CD4-positive, alpha-beta T cell treated with Interleukin-15 for 4 hours (primary cell): Measurements from ENCODE around the gene TANGO6.
"Not testable (repeated sequence)": the region's sequence is repeated elsewhere in the genome, so short reads cannot be mapped to it uniquely, and the experiment has no call there.

Experiments
- DNase-seq: peaks from one replicate; pipeline ENCODE4 v3.0.0-alpha.2; 2020; ENCODE audit warnings: low spot score

Gene TANGO6

DNA sequence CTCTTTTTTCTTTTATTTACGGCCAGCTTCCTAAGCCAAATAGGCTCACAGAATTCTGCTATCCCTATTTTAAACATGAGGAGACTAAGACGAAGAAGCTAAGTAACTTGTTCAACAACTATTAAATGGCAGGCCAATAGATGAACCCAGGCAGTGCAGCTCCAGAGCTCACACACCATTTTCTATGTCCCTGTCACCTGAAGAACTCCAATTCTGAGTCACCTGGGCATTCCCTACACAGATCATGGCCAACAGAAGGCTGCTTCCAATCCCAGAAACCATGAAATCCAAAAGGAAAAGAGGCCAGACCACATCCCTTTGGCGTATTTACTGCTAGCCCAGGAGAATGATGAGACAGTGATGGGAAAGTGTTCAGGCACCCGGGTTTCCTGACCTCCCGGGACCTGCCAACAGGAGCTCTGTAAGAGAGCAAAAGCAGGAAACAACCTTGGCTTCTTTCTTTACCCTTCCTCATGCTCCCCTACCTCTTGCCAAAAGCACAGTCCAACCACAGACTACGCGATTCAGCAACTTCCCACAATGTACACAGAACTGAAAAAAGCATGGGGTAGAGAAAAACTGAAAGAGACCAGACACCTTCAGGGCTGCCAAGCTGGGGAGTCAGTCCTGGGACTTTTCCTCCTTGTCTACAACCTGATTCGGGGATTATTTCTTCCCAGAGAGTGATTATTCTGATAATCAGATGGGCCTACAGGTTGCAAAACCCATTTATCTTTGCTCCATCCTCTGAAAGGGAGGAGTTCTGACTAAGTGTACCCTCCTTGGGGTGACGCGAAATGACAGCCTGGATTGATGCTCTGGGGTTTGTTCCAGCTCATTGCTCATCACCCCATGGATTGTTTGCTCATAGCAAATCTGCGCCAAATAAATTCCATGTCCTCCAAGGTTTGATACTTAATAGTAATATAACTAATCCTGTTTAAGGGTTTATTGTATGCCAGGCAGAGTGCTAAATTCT is 214.4 kb downstream of the TANGO6 start:
- DNase-seq, result no peak

DNA sequence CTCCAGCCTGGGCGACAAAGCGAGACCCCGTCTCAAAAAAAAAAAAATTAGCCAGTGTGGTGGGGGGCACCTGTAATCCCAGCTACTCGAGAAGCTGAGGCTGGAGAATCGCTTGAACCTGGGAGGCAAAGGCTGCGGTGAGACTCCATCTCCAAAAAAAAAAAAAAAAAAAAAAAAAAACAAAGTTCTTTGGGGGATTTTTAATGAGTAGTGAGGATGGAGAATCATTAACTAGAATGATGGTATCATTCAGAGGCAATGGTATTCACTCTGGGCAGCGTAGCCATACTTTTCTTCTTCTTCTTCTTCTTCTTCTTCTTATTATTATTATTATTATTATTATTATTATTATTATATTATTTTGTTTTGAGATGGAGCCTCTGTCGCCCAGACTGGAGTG is 220.2 kb downstream of the TANGO6 start:
- not testable (repeated sequence) for DNase-seq

DNA sequence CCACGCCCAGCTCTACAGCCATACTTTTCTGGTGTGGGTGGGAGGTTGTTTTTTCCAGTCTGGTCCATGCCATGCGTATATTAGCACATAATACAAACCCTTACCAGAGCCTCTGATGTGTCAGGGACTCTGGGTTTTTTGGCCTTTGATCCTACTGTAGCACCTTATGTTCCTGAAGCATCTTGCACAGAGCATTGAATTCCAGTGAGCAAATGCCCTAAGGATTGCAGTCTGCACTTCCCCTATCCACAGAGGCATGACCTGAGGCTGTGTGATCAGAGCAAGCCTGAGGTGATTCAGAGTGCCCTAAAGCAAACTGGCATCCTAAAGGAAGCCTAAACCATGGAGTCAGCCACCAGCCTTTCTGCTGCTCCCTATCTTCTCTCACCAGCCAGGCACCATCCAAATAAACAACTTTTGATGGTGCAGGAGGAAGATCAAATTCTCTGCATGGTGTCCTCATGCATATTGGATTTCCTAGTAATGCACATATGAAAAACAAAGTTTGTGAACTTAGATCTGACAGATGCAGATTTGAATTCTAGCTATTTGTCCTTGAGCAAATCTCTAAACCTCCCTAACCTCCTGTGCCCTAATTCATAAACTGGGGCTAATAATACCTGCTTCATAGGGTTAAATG is 220.9 kb downstream of the TANGO6 start:
- no peak for DNase-seq

DNA sequence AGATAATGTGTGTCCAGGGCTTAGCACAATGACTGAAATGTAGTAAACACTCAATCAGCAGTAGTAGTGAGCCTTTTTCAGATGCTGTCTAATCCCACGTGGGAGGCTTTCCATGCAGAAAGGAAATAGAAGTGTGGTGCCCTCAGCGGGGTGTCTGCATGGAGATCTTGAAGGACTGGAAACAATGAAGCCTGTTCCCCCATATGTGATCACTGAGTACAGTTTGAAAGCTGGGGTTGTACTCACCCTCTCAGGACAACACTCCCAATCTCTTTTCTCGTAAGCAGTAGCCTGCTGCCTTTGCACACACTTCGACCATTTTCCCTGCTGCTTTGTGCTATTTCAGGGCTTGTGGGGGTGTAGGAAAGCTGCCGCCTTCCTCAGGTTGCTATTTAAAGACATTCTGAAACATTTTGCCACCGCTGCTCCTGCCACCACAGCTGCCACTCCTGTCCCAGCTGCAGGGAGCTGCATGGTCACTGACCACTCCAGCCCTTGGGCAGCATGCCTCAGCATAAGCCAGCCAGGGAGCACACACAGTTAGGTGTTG is 221.5 kb downstream of the TANGO6 start:
- DNase-seq, result no peak

DNA sequence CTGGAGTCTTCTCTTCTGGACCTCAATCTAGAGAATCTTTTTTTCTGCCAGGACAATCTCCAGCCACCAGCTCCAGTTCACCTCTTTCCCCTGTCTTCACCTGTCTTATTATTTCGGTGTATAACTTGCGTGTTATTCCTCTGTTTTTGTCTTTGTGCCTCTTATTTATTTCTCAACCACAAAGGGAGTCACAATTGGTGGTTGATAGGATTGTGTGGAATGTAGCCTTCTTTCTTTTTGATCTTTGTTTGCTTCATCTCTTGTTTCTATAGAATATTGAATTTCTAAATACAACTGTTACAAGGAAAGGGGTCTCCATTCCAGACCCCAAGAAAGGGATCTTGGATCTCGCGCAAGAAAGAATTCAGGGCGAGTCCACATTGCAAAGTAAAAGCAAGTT is 226.2 kb downstream of the TANGO6 start:
- DNase-seq, result no peak

DNA sequence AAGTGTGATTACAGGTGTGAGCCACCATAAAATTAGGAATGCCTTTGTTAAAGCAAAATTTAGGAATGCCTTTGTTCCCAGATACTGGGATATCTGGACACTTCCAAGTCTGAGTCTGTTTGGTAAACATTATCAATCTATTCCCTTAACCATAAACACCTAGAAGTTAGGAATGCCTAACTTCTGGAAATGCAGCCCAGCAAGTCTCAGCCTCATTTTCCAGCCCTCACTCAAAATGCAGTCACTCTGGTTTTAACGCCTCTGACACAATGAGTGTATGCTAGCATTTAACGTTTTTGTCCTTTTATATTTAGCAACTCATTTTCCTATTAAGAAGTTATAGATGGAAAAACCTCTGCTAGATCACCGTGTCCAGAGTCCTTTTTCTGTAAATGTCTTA is 227.7 kb downstream of the TANGO6 start:
- no peak for DNase-seq

DNA sequence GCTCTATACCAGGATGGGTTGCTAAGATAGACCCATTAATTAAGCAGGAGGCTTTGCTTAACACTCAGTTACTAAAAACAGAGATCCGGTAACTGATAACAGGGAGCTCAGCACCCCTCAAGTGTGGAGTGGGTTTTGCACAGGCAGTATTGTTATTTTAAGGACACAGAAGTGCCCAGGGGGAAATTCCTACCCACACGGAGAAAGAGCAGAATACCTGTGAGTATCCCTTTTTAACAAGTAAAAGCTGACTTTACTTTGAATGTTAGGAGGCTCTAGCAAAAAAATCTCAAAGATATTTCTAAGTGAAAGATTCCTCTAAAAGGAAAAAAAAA is 229.3 kb downstream of the TANGO6 start:
- DNase-seq, result no peak

DNA sequence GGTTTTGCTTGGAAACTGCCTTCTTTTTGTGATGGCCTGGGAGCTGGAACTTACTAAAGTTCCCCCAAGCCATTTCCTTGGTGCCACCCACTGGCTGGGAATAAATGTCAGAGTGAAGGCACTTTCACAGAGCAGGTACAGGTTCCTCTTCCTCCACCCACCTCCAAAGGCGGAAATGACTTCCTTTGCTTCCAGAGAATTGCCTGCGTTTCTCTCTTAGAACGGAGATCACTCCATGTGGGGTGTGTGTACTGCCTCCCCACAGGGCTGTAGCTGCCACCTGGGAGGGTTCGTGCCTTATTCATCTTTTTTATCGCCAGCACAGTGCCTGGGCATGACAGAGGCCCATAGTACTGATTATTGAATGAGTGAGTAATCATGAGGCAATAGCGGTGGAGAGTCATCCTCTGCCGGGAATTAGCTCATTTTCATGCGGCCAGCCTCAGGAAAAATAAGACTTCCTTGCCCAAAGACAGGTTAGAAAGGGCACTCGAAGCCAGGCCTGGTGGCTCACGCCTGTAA is 229.9 kb downstream of the TANGO6 start:
- DNase-seq, result no peak

DNA sequence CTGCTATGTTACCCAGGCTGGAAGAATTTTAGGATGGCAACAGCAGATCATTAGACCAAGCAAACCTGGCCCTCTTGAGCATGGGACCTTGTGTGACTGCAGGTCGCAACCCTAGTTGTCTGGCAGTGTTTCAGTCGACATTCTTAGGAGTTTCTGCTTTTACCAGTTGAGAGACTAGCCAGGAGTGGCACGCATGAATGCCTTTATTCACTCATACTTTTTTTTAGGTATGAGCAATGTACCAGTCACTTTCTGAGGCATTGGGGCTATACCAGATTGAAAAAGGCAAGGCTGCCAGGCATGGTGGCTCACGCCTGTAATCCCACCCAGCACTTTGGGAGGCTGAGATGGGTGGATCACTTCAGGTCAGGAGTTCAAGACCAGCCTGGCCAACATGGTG is 233.9 kb downstream of the TANGO6 start:
- DNase-seq, result no peak

DNA sequence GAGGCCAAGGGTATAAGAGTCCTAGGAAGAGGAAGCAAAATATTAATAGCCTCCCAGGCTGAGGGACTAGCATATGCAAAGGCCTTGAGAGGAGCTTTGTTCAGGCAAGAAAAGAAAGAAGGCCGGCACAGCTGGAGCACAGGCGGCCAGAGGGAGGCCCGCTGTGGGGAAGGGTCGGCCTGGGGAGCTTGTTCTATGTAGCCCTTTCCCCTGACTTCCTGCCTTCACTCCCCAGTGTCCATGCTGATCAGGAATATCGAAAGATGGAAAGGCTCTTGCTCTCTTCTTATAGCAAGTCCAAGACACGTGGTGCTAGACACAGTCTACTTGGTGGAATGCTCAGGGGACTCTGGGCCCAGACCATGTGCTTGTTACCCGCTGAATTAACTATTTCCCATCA is 234.7 kb downstream of the TANGO6 start:
- no peak for DNase-seq

DNA sequence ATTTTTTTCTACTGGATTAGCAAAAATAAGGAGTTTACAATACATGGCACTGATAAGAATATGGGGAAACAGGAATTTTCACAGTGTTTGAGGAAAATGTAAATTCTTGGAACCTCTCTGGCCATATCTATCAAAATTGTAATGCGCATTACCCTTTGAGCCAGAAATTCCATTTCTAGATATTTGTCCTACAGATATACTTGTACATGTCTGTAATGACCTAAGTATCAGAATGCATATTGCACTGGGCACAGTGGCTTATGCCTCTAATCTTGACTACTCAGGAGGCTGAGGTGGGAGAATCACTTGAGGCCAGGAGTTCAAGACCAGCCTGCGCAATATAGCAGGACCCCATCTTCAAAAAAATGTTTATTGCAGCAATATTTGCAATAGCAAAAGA is 236.4 kb downstream of the TANGO6 start:
- DNase-seq, result no peak

DNA sequence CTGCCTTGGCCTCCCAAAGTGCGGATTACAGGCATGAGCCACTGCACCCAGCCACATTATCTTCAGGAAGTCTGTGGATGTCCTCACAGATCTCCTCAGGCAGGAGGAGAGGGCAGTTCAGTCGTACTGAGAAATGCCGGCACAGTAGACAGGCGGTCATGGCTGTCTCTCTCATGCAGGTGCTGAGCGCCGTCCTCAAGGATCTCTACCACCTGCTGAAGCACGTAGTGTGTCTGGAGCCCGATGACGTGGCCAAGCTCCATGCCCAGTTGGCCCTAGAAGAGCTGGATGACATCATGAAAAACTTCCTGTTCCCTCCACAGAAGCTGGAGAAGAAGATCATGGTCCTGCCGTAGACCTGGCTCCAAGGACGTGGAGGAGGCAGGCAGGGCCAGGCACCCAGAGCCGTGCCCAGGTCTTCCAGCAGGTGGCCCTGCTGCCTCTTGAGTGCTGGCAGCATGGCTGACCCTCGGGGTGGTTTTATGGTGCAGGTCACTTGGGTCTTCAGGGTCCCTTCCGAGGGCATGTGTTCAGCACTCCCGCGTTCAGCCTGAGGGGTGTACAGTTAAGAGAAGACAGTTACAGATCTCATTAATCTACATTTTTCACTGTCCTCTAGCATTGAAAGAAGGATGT is 240.1 kb downstream of the TANGO6 start:
- no peak for DNase-seq

DNA sequence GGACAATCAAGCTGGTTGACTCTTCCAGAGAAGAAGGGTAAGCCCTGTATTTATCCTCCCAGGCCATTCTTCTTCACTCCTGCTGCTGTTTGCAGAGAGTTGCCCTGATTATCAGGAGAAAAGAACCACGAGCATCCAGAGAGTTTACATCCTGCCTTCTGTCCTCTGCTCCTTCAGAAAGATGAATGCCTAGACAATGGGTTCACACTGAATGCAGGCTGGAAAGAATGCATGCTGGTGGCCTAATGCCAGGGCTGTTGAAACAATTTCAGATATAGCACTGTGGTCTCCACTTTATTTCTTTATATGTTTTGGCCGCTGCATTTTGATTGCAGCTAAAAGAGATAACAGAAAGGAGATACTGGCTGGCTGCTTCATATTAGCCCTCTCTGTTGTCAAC is 241.0 kb downstream of the TANGO6 start:
- no peak for DNase-seq

DNA sequence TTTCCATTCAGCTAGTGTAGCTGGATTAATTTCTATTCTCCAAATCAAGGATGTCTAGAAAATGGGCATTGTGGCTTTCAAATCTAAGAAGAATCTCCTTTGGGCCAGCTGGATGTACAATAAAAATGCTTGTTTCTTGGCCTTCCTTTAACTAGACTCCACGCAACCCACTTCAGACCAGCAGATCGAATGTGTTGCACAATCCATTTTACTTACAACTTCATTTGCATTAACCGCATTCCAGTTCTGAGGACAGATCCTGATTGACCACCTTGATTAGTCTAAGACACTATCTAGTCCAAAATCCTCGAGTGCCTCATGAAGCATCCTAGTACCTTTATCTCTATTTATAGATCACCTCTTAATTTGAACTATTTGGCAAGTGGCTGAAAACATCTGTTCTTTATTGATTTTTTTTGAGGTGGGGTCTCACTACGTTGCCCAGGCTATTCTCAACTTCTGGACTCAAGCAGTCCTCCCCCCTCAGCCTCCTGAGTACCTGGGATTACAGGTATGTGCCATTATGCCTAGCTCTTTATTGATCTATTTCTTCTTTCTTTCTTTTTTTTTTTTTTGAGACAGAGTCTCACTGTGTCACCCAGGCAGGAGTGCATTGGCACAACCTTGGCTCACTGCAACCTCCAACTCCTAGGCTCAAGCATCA is 241.8 kb downstream of the TANGO6 start:
- no peak for DNase-seq

DNA sequence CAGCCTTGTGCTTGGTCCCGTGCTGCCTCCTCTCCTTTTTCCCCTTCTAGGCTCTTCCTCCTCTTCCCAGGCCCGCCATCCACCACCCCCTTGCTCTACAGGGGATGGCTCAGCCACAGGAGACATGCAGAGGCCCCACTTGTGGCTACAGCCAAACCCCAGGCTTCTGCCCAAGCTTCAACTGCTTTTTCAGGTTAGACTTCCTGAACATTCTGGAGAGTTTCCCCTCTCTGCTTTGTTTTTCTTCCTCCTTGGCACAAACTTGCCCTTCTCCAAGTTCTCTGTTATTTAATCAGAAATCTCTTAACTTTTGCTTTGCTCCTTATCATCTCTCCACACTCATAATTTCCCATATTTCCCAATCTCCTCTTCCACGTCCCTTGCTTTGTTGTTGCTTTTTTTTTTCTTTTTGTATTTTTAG is 243.8 kb downstream of the TANGO6 start:
- no peak for DNase-seq

DNA sequence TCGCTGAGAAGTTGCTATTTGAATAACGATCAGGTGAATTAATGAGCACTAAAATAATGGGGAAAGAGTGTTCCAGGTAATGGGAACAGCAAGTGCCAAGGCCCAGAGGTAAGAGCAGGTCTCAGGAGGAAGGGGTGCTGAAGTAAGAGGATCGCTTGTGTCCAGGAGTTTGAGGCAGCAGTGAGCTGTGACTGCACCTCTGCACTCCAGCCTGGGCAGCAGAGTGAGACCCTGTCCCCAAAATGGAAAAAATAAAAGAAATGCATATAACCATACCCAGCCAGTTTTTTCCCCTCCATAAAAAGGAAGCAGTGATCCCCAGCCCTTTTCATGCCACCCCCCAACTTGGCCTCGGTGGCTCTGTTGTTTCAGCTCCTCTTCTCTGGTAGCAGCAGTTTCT is 245.4 kb downstream of the TANGO6 start:
- DNase-seq, result no peak

DNA sequence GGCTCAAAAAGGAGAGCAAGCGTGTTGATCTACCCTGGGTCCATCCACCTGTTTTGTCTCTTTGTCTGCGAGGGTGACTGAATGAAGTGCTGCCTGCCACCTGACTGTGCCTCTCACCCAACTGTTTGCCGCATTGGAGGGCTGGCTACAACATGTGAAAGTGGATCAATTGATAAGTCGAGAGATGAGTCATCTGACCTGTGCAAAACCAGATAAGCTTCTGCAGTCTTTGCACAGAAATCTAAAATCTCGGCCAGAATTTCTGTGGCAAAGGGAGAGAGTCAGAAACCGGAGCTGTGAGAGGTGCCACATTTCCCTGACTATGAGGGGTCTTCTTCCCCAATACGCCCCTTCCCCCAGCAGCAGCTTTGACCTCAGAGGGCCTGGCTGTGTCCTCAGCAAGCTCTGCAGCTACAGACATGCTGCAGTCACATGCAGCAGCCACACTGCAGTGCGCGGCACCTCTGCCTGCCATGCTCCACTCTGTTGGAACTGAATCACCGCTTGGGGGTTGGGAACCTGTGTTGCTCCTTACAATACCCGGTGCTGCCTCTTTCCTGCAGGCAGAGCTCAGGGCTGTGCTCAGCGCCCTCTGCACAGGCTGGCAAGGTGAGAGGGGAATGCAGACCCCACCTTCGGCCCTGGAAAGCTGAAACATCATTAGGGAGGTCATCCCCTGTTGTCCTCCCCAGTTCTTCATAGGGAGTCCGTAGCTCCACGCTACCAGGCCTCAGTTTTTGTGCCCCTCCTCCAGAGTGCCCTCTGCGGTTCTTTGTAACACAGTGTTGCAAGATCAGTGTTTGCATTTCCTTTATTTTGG is 246.0 kb downstream of the TANGO6 start:
- DNase-seq, result peak; percentile 23

DNA sequence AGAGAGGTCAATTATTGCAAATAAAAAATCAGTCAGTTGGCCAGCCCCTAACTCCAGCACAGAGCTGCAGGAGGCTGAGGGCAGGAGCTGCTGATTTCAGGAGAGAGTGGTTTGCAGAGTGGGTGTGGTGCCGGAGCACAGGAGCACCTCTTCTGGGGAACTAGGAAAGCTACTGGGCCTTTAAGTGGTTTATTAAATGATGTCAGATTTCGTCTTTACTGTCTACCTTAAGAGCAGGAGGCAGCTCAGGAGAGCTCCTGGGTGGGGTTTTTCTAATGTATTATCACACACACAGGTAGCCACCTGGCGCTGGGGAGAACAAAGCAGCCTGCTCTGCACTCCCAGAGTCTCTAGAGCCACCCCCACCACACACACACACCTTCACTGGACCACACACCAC is 250.6 kb downstream of the TANGO6 start:
- no peak for DNase-seq

DNA sequence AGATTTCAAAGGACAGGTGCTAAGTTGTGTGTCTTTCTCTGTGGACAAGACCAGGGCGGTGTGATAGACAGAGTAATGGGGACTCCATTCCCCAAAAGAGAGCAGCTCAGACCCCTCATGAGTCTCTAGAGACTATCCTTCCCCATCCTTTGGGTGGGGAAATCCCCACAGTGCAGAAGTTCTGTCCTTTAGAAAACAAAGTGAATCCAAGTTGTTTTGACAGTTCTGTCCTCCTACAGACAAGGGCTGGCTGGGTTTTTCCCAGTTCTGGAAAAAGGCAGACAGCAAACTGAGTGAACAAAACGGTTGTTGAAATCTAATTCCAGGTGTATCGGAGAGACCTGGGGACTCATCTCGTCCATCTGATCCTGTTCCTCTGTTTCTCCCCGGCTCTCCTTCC is 251.2 kb downstream of the TANGO6 start:
- DNase-seq, result no peak

DNA sequence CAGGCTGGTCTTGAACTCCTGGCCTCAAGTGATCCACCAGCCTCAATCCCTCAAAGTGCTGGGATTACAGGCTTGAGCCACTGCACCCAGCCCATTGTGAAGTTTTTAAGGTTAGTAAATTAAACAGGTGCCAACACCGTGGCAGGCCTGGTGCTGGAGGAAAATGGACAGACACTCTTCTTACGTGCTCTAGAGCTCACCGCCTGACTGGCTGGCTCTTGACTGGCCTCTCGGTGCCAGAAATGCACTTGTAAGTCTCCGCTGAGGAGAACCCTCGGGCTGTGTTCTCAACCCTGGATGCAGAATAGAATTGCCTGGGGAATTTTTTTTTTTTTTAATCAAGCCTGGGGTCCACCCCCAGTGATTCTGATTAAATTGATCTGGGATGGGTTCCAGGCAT is 251.9 kb downstream of the TANGO6 start:
- DNase-seq, result no peak

DNA sequence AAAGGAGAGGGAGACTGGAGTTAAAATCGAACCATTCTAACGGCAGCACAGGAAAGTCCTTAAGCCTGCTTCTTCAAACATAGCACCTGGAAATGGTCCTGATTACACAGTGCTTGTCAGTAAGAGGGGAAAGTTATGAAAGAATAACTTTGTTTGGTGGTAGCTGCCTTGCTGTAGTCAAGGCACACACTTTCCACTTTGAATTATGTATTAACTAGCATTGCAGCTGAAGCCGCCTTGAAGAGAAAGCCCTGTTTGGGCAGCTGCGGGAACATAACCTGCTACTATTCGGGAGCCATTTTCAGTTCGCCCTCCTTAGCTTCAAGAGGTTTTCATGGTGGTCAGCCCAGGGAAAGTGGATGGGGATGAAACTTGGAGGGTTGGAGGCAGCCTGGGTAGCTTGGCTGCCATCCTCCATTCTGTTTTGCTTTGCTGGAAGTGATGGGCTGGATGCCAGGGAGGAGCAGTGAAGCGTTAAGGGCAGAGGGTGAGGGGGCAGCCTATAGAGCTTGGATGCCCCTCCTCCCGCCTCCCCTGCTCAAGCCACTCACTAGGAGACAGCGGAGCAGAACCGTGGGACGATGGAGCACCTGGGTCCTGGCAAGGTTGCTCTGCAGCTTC is 256.9 kb downstream of the TANGO6 start:
- DNase-seq, result no peak
